NCI-H1694 treated with DMSO at 0.1 percent for 48 hours (cell line): ENCODE measurements around the gene IRX3.

Experiments
- DNase-seq: peaks from one replicate; lab custom pipeline; 2025; lab: John Stamatoyannopoulos, UW

The IRX3 gene

DNA sequence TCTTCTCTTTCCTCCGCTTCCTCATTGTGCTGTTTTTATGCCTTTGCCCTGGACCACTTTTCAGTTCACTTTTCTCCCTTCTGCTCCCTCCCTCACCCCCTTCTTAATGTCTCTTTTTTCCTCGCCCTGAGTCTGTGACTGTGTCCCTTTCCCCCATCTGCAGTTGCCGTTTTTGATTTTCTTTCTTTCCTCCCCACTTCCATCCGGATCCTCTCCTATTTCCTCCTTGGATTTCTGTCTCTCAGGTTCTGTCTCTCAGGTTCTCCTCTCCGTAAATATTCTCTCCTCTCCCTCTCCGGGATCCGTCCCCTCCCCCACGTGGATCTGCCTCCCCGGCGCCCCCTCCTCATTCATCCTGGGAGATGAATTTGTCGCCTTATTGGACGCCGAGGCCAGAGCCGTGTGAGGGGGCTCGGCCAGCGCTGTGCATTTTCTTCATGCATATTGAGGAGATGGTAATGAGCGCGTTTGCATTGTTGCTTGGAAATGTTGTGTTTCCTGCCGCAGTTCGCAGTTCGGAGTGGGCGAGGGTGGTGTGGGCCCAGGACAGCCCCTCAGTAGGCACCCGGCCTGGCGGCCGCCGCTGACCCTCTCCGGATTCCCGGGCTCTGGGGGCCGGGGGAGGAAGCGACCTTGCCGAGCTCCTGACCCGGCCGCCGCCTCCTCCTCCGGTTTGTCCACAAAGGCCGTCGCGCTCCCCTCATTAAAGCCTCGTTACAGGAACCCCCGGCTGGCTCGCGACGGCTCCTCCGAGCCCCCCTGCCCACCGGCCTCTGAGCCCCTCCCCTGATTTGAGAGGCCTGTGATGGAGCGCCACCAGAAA, 4.5 kb upstream of the IRX3 start:
- no peak for DNase-seq

DNA sequence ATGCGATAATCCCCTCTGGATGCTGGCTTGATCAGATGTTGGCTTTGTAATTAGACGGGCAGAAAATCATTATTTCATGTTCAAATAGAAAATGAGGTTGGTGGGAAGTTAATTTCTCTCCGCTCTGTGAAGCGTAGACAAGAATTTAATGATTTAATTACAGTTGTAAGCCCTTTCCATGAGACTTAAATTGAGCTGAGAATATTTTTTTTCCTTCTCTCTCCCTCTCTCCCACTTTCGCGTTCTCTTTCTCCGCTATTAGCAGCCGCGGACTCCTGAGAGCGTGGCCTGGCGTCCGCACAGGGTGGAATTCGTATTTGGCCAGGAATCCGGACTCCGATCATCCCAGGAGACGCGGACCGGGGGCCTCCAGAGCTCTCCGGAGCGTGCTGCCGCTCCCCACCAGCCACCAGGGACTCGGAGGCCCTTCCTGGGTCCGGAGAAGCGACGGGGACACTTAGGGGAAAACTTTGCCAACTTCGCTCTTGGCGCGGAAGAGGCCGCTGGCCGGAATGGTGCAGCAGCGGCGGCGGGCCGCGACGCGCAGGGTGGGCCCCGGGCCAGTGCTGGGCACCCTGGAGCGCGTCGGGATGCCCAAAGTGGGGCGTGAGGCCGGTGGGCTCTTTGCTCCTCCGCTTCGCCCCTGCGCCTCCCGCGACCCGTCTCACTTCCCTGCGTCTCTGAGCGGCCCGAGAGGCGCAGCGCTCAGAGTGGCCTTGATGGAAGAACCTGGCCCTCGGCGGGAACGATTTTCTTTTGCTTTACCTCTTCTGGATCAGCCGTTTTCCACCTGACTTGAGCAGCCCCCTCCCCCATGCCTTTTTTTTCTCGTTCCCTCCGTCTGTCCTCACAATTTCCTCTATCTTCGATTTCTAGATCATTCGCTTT, 3.6 kb upstream of the IRX3 start:
- no peak for DNase-seq

DNA sequence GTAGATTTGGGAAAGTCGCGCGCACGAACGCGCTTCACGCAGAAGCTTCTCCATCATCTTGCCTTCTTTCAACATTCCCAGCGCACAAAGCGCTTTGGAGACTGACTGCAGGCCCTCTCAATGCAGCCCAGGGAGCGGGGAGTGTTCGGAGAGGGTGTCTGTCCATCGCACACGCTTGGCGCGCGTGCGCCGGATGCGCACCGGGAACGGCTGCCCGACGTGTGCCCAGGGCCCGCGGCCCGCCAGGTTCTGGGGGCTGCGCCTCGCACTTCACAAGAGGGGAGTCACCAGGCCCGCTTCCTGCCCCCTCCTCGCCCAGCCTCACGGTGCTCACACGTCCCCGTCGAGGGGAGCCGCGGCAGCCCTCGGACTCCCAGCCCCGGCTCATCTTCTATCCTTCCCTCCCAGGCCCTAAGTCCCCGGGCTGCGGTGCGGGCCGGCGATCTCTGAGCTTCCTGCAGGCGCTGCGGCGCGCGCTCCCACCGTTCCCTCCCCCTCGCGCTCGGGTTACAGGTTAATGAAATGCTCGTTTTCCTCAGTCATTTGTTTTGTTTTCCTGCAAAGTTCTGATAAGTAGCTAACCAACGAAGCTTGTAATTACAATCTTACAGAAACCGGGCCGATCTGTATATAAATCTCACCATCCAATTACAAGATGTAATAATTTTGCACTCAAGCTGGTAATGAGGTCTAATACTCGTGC, 2.8 kb upstream of the IRX3 start:
- DNase-seq = no peak

DNA sequence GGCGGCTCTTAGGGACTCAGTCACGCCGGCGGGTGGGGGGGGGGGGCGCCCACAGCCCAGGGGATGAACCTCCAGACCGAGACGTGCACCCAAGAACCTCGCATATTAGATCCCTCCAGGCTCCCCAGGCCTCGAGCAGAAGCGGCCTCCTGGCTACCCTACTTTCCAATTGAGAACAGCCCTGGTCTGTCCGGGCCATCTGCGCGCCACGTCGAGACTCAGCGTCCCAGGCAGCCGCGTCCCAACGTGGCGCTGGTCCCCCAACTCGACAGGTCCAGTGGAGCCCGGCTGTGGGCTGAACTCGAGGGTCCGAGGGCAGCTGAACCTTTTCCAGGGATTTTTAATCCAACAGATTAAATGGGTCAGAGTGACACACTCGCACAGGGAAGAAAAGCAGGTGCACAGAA, 2.3 kb upstream of the IRX3 start:
- DNase-seq = no peak

DNA sequence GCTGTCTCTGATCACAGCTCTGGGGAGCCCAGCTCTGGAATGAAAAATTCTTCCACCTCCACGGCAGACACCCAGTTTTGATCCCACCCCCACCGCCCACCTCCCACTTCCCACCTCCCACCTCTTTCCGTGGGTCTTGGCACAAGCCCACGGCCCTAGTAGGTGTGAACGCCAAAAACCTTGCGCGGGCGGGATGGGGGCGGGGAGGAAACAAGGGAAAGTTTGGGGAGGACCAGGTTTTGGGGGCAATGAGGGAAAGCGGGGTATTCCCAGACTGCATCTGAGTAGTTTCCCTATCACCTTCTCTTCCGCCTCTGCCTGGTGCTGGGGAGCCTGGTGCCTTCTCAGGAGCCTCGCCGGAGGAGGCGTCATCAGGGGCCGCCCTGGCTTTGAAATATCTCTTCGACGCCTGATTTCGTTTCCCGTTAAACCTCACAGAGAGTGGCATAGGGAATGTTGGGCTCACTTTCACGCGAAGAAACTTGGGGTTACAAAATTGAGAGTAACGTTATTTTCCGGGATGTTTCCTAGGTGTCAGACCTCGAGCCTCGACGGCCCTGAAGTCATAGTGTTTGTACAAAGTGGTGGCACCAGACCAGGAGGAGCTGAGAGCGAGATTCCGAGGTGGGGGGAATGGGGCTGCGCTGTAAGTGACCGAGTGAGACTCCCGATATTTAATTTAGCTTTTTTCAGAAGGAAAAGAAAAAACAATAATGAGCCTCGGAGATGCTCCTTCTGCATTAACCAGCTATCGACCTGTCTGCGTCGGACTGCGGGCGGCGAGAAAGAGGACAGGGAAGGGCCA, 1.6 kb upstream of the IRX3 start:
- no peak for DNase-seq

DNA sequence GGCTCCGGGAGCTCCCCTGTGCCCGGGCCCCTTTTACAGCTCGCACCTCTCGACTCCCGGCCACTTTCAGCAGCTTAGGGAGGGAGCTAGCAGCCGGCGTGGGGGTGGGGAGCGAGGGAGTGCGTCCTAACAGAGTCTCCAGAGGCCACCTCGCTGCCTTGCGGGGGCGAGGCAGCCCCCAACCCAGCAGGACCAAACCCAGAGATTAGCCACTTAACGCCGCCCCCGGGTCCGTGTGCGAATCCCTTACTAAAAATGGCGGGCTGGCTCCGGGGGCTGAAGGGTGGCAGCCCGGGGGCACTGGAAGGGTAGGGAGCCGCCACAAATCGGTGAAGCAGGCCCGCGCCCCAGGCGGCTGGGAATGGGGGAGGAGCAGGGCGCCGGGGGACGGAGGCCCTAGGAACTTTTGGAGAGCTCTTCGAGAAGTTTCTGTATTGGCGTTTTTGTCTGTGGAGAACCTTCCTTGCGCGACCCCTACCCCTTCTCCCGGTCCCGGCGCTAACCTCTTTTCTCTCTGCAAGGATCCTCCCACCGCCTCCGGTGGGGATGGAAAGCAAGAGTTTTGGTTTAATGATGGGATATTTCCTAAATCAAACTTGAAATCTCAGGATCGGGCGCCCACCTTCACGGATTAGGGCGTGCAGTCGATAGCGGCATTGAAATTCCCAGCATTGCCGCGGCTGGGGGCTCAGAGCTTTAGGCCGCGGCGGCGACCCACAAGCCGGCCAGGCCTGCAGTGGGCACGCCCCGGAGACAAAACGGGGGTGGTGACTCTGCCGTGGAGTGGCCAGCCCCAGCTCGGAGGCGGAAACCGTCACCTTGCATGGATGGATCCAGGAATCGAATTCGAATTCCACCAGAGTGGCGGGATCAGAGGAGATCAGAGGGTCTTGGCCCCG, 793 bp upstream of the IRX3 start:
- DNase-seq = no peak

DNA sequence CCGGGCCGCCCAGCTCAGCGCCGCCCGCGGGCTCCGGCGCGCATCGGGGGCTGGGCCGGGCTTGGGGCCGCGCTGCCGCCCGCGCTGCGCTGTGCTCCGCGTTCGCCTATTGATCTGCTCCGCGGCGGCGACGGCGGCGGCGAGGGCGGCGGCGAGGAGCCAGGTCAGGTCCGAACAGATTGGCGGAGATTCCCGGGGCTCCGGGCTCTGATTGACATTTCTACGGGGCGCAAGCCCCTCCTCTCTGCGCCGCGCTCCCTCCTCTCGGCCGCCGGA, 559 bp downstream of the IRX3 start:
- no peak for DNase-seq

DNA sequence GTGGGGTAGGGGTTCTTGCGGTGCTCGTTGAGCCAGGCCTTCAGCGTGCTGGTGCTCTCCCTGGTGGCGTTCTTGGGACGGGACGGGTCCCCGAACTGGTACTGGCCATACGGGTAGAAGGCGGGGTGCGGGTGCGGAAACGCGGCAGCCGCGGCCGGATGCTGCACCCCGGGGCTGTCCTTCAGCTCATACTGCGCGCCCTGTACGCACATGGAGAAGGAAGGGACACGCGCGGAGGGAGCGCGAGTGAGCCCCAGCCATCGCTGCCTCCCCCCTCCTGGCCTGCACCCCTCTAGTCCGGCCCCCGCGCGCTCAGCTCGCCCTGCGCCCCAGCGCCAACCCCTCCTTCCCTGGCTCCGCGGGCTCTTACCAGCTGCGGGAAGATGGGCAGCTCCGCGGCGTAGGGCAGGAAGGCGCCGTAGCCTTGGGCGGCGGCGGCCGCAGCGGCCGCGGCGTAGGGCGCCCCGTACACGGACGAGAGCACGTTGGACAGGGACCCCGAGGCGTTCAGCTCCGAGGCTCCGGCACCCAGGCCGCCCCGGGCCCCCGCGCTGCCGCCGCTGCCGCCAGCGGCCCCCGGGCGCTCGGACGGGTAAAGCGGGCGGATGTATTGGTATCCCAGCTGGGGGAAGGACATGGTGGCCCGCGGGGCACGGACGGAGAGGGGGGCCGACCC, 1.0 kb downstream of the IRX3 start:
- DNase-seq = no peak

DNA sequence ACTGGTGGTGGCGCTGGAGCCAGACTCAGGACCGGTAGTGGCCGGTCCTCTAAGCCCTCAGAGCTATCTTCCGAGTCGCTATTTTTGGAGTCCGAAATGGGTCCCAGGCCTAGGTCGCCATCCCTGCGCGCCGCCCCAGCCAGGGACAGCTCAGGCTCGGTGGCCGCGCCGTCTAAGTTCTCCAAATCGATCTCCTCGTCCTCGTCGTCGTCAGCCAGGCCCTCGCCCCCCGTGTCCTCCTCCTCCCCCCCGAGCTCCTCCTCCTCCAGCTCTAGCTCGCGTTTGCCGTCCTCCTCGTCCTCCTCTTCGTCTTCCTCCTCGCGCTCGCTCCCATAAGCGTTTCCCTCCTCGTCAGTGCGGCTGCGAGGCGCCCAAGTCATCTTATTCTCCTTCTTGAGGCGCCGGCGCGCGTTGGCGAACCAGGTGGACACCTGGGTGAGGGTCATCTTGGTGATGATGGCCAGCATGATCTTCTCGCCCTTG, 1.6 kb downstream of the IRX3 start:
- no peak for DNase-seq

DNA sequence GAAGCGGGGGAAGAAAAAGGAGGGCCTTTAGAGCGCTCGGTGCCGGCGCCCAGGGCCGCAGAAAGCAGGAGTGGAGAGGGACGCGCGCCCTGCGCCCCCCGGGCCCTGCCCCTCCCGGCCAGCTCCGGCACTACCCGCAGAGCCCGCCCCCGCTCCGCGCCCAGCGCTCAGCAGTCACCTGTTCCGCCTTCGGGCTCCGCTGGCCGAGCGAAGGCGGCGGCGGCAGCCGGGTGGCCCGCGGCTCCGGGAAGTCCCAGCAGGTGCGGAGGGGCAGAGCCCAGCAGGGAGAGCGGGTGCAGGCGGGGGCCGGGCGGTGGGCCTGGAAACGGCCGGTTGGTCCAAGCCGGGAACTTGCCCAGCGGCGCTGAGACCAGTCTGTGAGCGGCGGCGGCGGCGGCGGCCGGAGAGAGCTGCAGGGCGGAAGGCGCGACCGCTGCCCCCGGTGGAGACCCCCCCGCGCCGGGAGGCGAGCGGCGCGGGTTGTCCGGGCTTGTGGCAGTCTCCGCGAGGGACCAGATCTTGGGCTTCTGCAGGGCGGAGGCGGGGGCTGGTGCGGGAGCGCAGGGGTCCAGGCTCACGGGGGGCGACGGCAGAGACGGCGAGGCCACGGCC, 2.2 kb downstream of the IRX3 start:
- no peak for DNase-seq

DNA sequence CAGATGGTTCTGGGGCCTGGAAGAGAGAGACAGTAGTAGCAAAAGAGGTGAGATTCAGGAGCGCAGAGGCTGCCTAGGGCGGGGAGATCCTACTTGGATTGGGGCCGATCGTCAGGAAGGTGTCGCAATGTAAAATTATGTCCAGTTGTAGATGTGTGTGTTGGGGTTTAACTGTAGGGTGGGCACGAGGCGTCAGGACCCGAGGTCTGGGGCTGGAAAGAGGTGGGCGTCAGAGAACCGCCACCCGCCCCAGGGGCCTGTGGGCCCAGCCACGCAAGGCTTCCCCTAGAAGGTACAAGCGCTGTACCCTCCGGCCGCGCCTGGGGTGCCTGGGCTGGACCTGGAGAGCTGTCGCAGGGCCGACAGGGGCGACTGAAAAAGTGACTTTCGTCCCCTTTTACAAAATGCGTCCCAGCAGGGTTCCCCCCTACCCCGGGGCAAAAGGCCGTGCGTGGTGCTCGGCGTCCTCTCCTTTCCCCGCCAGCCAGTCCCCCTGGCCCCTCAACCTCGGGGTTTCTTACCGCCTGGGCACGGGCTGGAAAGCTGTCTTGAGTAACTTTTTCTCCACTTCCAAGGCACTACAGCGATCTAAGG, 2.8 kb downstream of the IRX3 start:
- no peak for DNase-seq

DNA sequence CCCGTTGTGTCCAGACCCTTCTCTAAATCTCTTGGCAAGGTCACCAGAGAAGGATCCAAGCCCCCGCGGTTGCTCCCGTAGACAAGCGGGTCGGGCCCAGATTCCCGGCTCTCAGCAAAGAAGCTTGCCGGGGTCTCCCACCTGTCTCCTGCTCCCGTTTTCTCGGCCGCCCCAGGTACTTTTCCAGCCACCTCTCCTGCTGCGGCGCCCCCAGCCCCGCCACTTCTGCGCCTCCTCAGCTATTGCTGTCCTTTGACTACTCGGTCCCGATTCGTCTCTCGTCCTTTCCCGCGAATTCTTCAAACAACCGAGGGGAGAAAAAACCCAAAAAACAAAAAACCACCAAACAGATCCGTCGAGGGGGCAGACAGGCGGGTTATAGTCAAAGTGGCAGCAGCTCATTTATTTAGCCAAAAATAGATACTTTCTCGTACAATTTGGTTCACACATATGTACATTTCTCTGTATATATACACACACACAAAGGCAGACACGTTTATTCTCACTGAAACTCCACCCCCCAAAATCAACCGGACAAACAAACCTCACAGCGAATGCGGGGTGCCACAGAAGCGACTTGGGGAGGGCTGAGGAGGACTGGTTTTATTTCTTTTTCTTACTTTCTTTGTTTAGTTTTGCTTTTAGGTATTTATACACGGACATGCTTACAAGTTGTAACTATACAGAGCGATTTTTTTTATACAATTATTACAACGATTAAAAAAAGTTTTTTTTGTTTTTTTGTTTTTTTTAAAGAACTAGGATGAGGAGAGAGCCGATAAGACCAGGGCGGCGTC, 3.5 kb downstream of the IRX3 start:
- DNase-seq = no peak

DNA sequence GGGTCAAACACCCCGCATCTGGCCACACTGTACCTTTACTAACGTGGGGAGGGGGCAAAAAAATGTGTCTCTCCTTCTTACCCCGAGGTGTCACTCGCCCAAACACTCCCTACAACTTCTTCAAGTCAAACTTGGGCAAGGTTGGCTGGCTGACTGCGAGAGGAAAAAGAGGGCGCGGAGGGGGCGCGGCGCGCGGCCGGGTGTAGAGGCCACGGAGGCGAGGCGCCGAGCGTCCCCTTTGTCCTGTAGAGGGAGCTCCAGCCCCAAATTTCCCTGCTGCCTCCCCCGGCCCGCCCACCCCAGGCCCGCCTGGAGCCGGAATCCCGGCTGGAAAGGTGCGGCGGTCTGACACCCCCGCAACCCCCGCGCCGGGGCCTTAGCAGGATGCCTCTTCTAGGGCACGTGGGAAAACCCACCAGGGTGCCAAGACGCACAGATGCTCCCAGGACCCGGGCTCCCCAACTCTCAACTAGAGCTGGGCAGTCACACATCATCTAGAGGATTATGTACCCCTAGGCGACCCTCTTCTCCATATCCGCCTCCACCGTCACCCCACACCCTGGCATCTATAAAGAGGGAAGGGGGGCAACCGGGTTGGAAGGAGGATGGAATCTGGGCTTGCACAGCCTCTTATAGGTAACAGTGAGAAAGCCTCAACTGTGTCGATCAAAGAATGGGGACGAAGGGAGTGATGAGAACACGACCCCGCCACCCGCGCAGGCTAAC, 4.2 kb downstream of the IRX3 start:
- no peak for DNase-seq

DNA sequence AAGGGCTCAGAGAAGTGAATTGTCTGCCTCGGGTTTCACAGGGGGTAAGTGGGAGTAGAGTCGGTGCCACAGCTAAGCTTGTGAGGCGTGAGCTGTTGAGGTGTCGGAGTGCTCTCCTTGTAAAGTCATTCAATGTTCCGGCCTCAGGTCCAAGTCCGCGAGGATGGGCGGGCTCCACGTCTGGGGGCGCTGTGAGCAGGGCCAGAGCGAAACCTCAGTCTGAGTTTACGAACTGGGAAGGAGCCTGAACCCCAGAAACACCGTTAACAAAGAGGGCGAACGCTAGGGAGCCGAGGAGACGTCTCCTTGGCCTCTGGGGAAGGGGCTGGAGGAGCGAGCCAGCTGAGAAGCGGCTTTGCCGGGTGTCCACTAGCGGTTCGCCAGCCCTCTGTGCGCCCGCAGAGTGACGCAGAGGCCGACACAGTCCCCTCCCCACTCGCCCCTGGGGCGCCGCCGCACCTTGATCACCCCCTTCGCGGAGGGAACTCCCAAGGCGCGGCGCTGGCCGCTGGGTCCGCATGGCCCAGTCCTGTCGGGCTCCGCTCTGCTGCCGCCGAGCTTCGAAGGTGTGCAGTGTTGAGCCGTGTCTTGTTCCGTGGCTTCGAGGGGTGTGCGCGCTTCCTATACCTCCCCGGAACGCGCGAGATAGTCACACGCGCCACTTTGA, 4.9 kb downstream of the IRX3 start:
- DNase-seq = no peak

DNA sequence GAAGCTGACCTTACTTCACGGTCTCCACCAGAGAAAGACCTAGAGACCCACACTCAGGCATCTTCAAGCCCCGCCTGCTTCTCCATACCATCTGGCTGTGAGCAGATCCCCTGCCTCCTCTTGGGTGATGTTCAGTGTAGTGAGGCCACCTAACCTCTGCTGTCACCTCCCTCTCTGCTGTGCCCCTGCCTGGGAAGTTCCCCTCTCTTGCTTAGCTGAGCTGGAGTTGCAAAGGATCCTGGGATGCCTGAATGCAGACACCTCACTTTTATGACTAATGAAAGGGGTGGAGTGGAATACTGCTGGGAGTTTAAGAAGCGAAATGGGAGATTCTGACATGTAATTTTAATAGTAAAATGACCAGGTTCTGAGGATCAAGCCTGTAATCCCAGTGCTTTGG, 5.8 kb downstream of the IRX3 start:
- no peak for DNase-seq

DNA sequence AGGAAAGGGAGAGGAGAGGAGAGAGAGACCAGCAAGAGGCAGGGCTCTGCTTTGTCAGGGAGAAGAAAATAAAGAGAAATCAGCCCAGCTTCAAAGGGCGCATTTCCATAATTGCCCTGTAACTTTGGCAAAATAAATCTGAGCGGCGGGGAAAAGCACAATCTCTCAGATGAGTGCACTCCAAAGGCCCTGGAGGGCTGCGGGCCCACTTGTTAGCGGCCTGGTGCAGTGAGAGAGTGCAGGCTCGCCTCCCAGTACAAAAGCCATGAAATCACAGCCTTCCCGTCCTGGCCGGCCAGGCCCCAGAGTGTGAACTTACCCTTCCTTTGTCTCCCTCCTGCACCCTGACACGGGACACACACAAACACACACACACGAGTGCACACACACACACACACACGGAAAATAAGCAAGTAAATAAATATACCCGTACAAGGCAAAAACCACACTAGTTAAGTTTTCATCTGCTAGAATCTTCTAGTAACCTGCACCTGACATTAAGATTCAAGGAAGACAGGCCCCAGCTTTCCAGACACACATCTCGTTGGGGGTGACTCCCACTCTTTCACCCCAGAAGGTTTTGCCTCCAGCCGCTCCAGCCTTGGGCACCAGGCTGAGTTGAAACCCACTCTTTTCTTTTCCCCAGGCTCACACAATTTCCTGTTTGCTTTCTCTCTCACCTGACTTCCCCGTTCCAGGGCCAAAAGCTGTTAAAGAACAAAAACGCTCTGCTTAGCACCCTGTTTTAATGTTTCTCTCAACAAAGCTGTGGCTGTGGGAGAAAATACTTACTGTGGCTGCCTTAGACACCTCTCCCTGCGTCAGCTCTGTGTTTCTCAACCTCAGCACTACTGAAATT, 8.5 kb downstream of the IRX3 start:
- no peak for DNase-seq
